Liver (tissue), 9 donors: ENCODE data around the gene DNAJC15. TPM values are rescaled to one million over a fixed set of nuclear protein-coding genes. Genes with fewer than 3 reads are reported as not detected.

Experiments used
- DNase-seq: peaks from one replicate; pipeline ENCODE4 v3.0.0-alpha.2; 2017; ENCODE audit warnings: low spot score
- H3K27ac ChIP-seq, 2 donors: one replicate each; pipeline ENCODE4 v1.7.0; 2013; ENCODE audit warnings: inconsistent platforms in 2 of 2, low read length in 2 of 2, control low read depth in 1 of 2, low read depth in 1 of 2, mild to moderate bottlenecking in 1 of 2
- H3K27me3 ChIP-seq, 4 donors: one replicate each; pipeline versions ENCODE4 v1.6.1 to v1.7.0; 2013; ENCODE audit warnings: low read length in 3 of 4, inconsistent platforms in 1 of 4, mild to moderate bottlenecking in 1 of 4, moderate library complexity in 1 of 4; ENCODE audit not compliant: control insufficient read depth in 4 of 4, insufficient read depth in 4 of 4
- H3K36me3 ChIP-seq, 4 donors: one replicate each; pipeline versions ENCODE4 v1.6.1 to v1.7.0; 2013; ENCODE audit warnings: low read length in 3 of 4, mild to moderate bottlenecking in 3 of 4, low read depth in 1 of 4, moderate library complexity in 1 of 4; ENCODE audit not compliant: control insufficient read depth in 4 of 4, insufficient read depth in 3 of 4
- H3K4me1 ChIP-seq, 4 donors: one replicate each; pipeline versions ENCODE4 v1.6.1 to v1.7.0; 2013; ENCODE audit warnings: low read length in 3 of 4, mild to moderate bottlenecking in 3 of 4, moderate library complexity in 1 of 4; ENCODE audit not compliant: control insufficient read depth in 4 of 4, insufficient read depth in 4 of 4
- H3K4me3 ChIP-seq, 3 donors: one replicate each; pipeline versions ENCODE4 v1.6.1 to v1.7.0; 2013; ENCODE audit warnings: low read length in 3 of 3, control low read depth in 1 of 3, low read depth in 1 of 3, mild to moderate bottlenecking in 1 of 3
- H3K9ac ChIP-seq, 2 donors: one replicate each; pipeline ENCODE4 v1.7.0; 2013; ENCODE audit warnings: low read length in 2 of 2, mild to moderate bottlenecking in 2 of 2, moderate library complexity in 2 of 2, control low read depth in 1 of 2, low read depth in 1 of 2
- H3K9me3 ChIP-seq, 4 donors: one replicate each; pipeline versions ENCODE4 v1.6.1 to v1.7.0; 2013; ENCODE audit warnings: low read length in 3 of 4; ENCODE audit not compliant: control insufficient read depth in 4 of 4
- FOXA1 ChIP-seq: IDR thresholded peaks from 2 replicates; pipeline ENCODE4 v1.6.1; 2016; ENCODE audit warnings: antibody characterized with exemption
- FOXA2 ChIP-seq: IDR thresholded peaks from 2 replicates; pipeline ENCODE4 v1.6.1; 2016; ENCODE audit warnings: antibody characterized with exemption
- GABPA ChIP-seq, 2 donors: IDR thresholded peaks in 1 of 2; conservative IDR thresholded peaks in 1 of 2; 2 replicates each; pipeline ENCODE4 v1.6.1; 2016; ENCODE audit warnings: antibody characterized with exemption in 2 of 2, mild to moderate bottlenecking in 1 of 2, moderate library complexity in 1 of 2
- HNF4A ChIP-seq, 2 donors: conservative IDR thresholded peaks; 2 replicates each; pipeline ENCODE4 v1.6.1; 2016; ENCODE audit warnings: antibody characterized with exemption in 2 of 2, mild to moderate bottlenecking in 2 of 2
- HNF4G ChIP-seq: IDR thresholded peaks from 2 replicates; pipeline ENCODE4 v1.6.1; 2016; ENCODE audit warnings: antibody characterized with exemption
- NR2F2 ChIP-seq: IDR thresholded peaks from 2 replicates; pipeline ENCODE4 v1.6.1; 2016; ENCODE audit warnings: antibody characterized with exemption
- RAD21 ChIP-seq, 2 donors: IDR thresholded peaks; 2 replicates each; pipeline ENCODE4 v1.6.1; 2016; ENCODE audit warnings: antibody characterized with exemption in 2 of 2, mild to moderate bottlenecking in 2 of 2
- SP1 ChIP-seq: IDR thresholded peaks from 2 replicates; pipeline ENCODE4 v1.6.1; 2018; ENCODE audit warnings: antibody characterized with exemption, mild to moderate bottlenecking
- TAF1 ChIP-seq: conservative IDR thresholded peaks from 2 replicates; pipeline ENCODE4 v1.6.1; 2016; ENCODE audit warnings: antibody characterized with exemption, mild to moderate bottlenecking
- YY1 ChIP-seq: IDR thresholded peaks from 2 replicates; pipeline ENCODE4 v1.6.1; 2016; ENCODE audit warnings: antibody characterized with exemption, mild to moderate bottlenecking
- WGBS: extraction: QIAGEN DNeasy Blood & Tissue Kit; methylation state at CpG from one replicate; pipeline ENCODE4 v1.1.7; 2013; 5-methylcytosine and 5-hydroxymethylcytosine counted together
- polyA plus RNA-seq, 2 donors: library from polyadenylated mRNA; stranded (reverse) in 1 of 2; unstranded in 1 of 2; fragments of 200-250 nt in 1 of 2; fragments of >200 nt in 1 of 2; fragmentation: Nextera tagmentation in 1 of 2; extraction: Ambion mirVana in 1 of 2; gene quantifications; one replicate each; pipeline versions ENCODE4 v1.2.1 to v1.2.3, GENCODE V29; 2013 to 2015
- total RNA-seq, 2 donors: library from RNA; depleted of rRNA; stranded (reverse); fragments of >200 nt; gene quantifications; one replicate each; pipeline ENCODE4 v1.2.3, GENCODE V29; 2014
- TF ChIP-seq, protein P1 (sequence below): IDR thresholded peaks from 2 replicates; pipeline ENCODE4 v1.6.1; 2016; ENCODE audit warnings: antibody characterized with exemption
- TF ChIP-seq, protein P2 (sequence below): fragments of 150-350 bp; IDR thresholded peaks from 2 replicates; pipeline ENCODE4 v1.5.1; 2017; ENCODE audit warnings: improper control_type of control experiment, low read depth, low read length; ENCODE audit not compliant: missing input control
- TF ChIP-seq, protein P3 (sequence below): IDR thresholded peaks from 2 replicates; pipeline ENCODE4 v1.6.1; 2016; ENCODE audit warnings: antibody characterized with exemption
- TF ChIP-seq, protein P4 (sequence below): IDR thresholded peaks from 2 replicates; pipeline ENCODE4 v1.6.1; 2016; ENCODE audit warnings: antibody characterized with exemption
- donor health status: healthy.
- donor health status: healthy.
- donor health status: healthy.
- donor health status: healthy.
- donor health status: healthy.

The DNAJC15 gene
- total and polyA plus RNA-seq, 4 donors, result 5.8 to 55.4 (median 14.0) TPM

DNA sequence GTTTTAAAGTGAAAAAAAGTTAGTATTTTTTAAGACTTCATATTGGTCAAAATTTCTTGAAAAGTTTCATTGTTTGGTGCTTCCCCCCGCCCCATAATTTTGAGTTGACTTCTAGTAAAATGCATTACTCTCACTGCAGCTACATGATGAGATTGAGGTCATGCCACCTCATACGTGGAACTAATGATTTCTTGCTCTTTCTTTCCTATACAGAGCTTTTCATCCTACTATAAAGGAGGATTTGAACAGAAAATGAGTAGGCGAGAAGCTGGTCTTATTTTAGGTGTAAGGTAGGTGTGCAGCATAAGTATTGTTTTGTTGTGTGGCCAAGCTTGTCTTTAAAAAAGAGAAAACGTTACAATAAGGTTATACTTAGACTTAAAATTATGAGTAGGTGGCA, 55.0 kb downstream of the DNAJC15 start:
- no peaks in the 10 kb centered on the region for H3K9me3 ChIP-seq
- DNase-seq, result no peak
- no peaks in the 10 kb centered on the region for H3K27me3 ChIP-seq
- 91% methylated on average over 4 of the region's 4 CpGs for WGBS
- no peak overlapping the region for H3K4me3 ChIP-seq
- no peak overlapping the region for H3K27ac ChIP-seq
- no peak for TF ChIP-seq SP1
- TF ChIP-seq HNF4A (conservative IDR thresholded peaks at IDR 0.05), result no peak
- TF ChIP-seq NR2F2, result no peak
- no peak for TF ChIP-seq FOXA2
- TF ChIP-seq, protein P1, sequence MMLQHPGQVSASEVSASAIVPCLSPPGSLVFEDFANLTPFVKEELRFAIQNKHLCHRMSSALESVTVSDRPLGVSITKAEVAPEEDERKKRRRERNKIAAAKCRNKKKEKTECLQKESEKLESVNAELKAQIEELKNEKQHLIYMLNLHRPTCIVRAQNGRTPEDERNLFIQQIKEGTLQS, result no peak
- TF ChIP-seq, protein P2, sequence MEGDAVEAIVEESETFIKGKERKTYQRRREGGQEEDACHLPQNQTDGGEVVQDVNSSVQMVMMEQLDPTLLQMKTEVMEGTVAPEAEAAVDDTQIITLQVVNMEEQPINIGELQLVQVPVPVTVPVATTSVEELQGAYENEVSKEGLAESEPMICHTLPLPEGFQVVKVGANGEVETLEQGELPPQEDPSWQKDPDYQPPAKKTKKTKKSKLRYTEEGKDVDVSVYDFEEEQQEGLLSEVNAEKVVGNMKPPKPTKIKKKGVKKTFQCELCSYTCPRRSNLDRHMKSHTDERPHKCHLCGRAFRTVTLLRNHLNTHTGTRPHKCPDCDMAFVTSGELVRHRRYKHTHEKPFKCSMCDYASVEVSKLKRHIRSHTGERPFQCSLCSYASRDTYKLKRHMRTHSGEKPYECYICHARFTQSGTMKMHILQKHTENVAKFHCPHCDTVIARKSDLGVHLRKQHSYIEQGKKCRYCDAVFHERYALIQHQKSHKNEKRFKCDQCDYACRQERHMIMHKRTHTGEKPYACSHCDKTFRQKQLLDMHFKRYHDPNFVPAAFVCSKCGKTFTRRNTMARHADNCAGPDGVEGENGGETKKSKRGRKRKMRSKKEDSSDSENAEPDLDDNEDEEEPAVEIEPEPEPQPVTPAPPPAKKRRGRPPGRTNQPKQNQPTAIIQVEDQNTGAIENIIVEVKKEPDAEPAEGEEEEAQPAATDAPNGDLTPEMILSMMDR, result no peak
- TF ChIP-seq YY1, result no peak
- TF ChIP-seq, protein P3, sequence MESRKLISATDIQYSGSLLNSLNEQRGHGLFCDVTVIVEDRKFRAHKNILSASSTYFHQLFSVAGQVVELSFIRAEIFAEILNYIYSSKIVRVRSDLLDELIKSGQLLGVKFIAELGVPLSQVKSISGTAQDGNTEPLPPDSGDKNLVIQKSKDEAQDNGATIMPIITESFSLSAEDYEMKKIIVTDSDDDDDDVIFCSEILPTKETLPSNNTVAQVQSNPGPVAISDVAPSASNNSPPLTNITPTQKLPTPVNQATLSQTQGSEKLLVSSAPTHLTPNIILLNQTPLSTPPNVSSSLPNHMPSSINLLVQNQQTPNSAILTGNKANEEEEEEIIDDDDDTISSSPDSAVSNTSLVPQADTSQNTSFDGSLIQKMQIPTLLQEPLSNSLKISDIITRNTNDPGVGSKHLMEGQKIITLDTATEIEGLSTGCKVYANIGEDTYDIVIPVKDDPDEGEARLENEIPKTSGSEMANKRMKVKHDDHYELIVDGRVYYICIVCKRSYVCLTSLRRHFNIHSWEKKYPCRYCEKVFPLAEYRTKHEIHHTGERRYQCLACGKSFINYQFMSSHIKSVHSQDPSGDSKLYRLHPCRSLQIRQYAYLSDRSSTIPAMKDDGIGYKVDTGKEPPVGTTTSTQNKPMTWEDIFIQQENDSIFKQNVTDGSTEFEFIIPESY, result no peak
- no peak for TF ChIP-seq GABPA (IDR thresholded peaks at IDR 0.05 in 1 of 2, conservative IDR thresholded peaks at IDR 0.05 in 1 of 2)
- no peak for TF ChIP-seq HNF4G
- H3K36me3 ChIP-seq, result no peaks in the 10 kb centered on the region
- peaks cover 0 to 5% (median 1%) of the 10 kb centered on the region in 4 donors for H3K4me1 ChIP-seq
- H3K9ac ChIP-seq, result no peak overlapping the region

DNA sequence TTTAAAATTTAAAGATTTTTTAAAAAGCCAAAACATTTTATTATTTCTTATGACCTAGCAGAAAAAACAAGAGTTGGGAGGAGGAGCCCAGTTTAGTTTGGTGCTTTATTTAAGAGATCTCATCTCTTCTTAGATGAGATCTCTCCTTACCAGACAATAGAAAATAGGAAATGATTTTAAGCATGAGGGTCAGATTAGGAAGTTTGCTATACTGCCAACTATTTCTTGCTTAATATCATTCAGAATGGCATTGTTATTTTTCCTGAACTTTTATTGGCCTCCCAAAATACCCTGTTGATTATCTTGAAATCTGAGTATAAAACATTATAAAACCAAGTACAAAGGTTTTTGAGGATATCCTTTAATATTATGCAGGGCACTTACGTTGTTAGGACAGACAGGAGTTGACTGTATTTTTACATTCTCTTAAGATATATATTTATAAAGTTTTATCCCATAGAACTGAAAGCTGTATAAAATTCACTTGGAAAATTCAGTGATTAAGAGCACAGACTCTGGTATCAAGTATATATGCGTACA, 56.1 kb downstream of the DNAJC15 start:
- Histone ChIP-seq H3K27me3 (no peaks in the 10 kb centered on the region), H3K27ac (no peak overlapping the region), H3K4me1 (peaks cover 0 to 5% (median 0%) of the 10 kb centered on the region in 4 donors), H3K4me3 (no peak overlapping the region), H3K9ac (no peak overlapping the region), H3K9me3 (no peaks in the 10 kb centered on the region), H3K36me3 (no peaks in the 10 kb centered on the region)
- DNase-seq, result no peak
- TF ChIP-seq RAD21 (IDR thresholded peaks at IDR 0.05) (no peak), FOXA1 (no peak), TAF1 (no peak), GABPA (IDR thresholded peaks at IDR 0.05 in 1 of 2, conservative IDR thresholded peaks at IDR 0.05 in 1 of 2) (no peak), YY1 (no peak), SP1 (no peak), FOXA2 (no peak), NR2F2 (no peak)
- TF ChIP-seq, protein P4, sequence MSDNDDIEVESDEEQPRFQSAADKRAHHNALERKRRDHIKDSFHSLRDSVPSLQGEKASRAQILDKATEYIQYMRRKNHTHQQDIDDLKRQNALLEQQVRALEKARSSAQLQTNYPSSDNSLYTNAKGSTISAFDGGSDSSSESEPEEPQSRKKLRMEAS, result no peak
- TF ChIP-seq, protein P1, result no peak
- TF ChIP-seq, protein P2, result no peak
- 88% methylated on average over 2 of the region's 2 CpGs for WGBS
